BLaER1 treated with 17β-estradiol and CSF1 and Interleukin-3, amounts not matched to agents 10 nM and 100 nM (cell line): ENCODE results near the gene TOMM5.

Experiments used
- H3K27ac ChIP-seq, 11 experiments: shearing (Covaris generic); formaldehyde crosslinking; 2 replicates each; pipeline ENCODE4 v1.8.1; 2022
- H3K27me3 ChIP-seq, 11 experiments: shearing (Covaris generic); formaldehyde crosslinking; 2 replicates each; pipeline ENCODE4 v1.8.1; 2022
- H3K36me3 ChIP-seq, 11 experiments: shearing (Covaris generic); formaldehyde crosslinking; 2 replicates each; pipeline ENCODE4 v1.8.1; 2022
- H3K4me1 ChIP-seq, 10 experiments: shearing (Covaris generic); formaldehyde crosslinking; 2 replicates each; pipeline ENCODE4 v1.8.1; 2022
- H3K4me2 ChIP-seq, 11 experiments: shearing (Covaris generic); formaldehyde crosslinking; 2 replicates each; pipeline ENCODE4 v1.8.1; 2022
- H3K4me3 ChIP-seq, 10 experiments: shearing (Covaris generic); formaldehyde crosslinking; 2 replicates each; pipeline ENCODE4 v1.8.1; 2022
- H3K9ac ChIP-seq, 11 experiments: shearing (Covaris generic); formaldehyde crosslinking; 2 replicates each; pipeline ENCODE4 v1.8.1; 2022
- H3K9me3 ChIP-seq, 11 experiments: shearing (Covaris generic); formaldehyde crosslinking; replicated peaks in 1 of 11; 2 replicates each; pipeline ENCODE4 v1.8.1; 2022
- H4K20me1 ChIP-seq, 11 experiments: shearing (Covaris generic); formaldehyde crosslinking; 2 replicates each; pipeline ENCODE4 v1.8.1; 2022
- Cebpa-rat ChIP-seq, 11 experiments: shearing (Covaris generic); IDR thresholded peaks; 2 replicates each; pipeline ENCODE4 v1.8.1; 2022

The TOMM5 gene

DNA sequence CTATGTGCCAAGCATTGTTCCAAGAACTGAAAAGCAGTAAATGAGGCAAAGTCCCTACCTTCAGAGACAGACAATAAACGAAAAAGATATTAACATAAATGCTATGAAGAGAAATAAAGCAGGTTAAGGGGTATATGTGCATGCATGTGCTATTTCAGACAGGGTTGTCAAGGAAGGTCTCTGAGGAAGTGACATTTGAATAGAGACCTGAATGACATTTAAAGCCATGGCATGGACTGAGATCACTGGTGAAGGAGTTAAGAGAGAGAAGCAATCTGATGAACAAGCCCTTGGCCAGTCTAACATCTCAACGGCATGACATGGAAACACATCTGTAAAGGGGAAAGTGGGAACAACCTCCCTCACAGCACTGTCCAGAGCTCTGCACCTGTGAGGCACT, 30.7 kb downstream of the TOMM5 start:
- H3K36me3 ChIP-seq, result peaks cover 20 to 58% (median 34%) of the 10 kb centered on the region in 11 experiments
- no peak overlapping the region for H3K4me3 ChIP-seq
- no peak for TF ChIP-seq Cebpa-rat (IDR thresholded peaks at IDR 0.05)
- H3K4me2 ChIP-seq, result peak overlapping the region in 4 of 11 experiments; percentile 12 to 16 (median 14); a peak in 2 of 22 replicates
- H3K9ac ChIP-seq, result no peak overlapping the region
- H3K27ac ChIP-seq, result no peak overlapping the region
- peaks cover 0 to 41% (median 27%) of the 10 kb centered on the region in 10 experiments; a peak in 15 of 20 replicates for H3K4me1 ChIP-seq
- peaks cover 28 to 32% (median 29%) of the 10 kb centered on the region in 11 experiments for H3K9me3 ChIP-seq
- no peaks in the 10 kb centered on the region; a peak in 1 of 22 replicates for H3K27me3 ChIP-seq
- H4K20me1 ChIP-seq, result peaks cover 0 to 11% (median 0%) of the 10 kb centered on the region in 11 experiments; a peak in 1 of 22 replicates

- Histone ChIP-seq H3K36me3 (peaks cover 14 to 47% (median 27%) of the 10 kb centered on the region in 11 experiments), H3K27ac (no peak overlapping the region), H3K9me3 (peaks cover 17 to 26% (median 23%) of the 10 kb centered on the region in 11 experiments), H3K4me2 (no peak overlapping the region), H4K20me1 (no peaks in the 10 kb centered on the region), H3K4me1 (peaks cover 0 to 27% (median 15%) of the 10 kb centered on the region in 10 experiments; a peak in 11 of 20 replicates), H3K9ac (no peak overlapping the region), H3K4me3 (no peak overlapping the region), H3K27me3 (no peaks in the 10 kb centered on the region; a peak in 1 of 22 replicates)
- TF ChIP-seq Cebpa-rat (IDR thresholded peaks at IDR 0.05), result no peak
These were observed 32.4 kb downstream of the TOMM5 start for GRCh38 chr9:37559855-37560592.

- H3K9ac ChIP-seq, result no peak overlapping the region
- no peaks in the 10 kb centered on the region; a peak in 1 of 22 replicates for H3K27me3 ChIP-seq
- no peak overlapping the region for H3K27ac ChIP-seq
- no peak for TF ChIP-seq Cebpa-rat (IDR thresholded peaks at IDR 0.05)
- H4K20me1 ChIP-seq, result no peaks in the 10 kb centered on the region
- H3K36me3 ChIP-seq, result peaks cover 5 to 38% (median 18%) of the 10 kb centered on the region in 11 experiments
- H3K4me3 ChIP-seq, result no peak overlapping the region
- peaks cover 8 to 17% (median 14%) of the 10 kb centered on the region in 11 experiments for H3K9me3 ChIP-seq
- H3K4me2 ChIP-seq, result no peak overlapping the region
- peaks cover 0 to 27% (median 15%) of the 10 kb centered on the region in 10 experiments; a peak in 11 of 20 replicates for H3K4me1 ChIP-seq
These were observed 33.3 kb downstream of the TOMM5 start for GRCh38 chr9:37559125-37559524.

DNA sequence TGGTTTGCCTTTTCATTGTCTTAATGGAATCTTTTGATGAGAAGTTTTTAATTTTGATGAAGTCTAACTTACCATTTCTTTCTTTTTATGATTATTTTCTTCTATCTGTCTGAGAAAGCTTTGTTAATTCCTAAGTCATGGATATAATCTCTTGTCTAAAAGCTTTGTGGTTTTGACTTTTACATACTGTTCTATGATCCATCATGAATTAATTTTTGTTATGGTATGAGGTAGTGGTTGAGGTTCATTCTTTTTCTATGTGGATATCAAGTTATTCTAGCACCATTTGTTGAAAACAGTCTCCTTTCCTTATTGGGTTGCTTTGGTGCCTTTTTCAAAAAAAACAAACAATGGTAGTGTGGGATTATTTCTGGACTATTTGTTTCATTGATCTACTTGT, 36.6 kb downstream of the TOMM5 start:
- H3K9me3 ChIP-seq, result no peaks in the 10 kb centered on the region
- no peak for TF ChIP-seq Cebpa-rat (IDR thresholded peaks at IDR 0.05)
- no peak overlapping the region for H3K9ac ChIP-seq
- H4K20me1 ChIP-seq, result peaks cover 0 to 6% (median 0%) of the 10 kb centered on the region in 11 experiments; a peak in 1 of 22 replicates
- H3K4me1 ChIP-seq, result peaks cover 0 to 15% (median 8%) of the 10 kb centered on the region in 10 experiments; a peak in 11 of 20 replicates
- no peaks in the 10 kb centered on the region for H3K27me3 ChIP-seq
- no peak overlapping the region for H3K4me3 ChIP-seq
- no peak overlapping the region for H3K4me2 ChIP-seq
- peaks cover 0 to 16% (median 9%) of the 10 kb centered on the region in 11 experiments; a peak in 6 of 22 replicates for H3K36me3 ChIP-seq
- H3K27ac ChIP-seq, result no peak overlapping the region

DNA sequence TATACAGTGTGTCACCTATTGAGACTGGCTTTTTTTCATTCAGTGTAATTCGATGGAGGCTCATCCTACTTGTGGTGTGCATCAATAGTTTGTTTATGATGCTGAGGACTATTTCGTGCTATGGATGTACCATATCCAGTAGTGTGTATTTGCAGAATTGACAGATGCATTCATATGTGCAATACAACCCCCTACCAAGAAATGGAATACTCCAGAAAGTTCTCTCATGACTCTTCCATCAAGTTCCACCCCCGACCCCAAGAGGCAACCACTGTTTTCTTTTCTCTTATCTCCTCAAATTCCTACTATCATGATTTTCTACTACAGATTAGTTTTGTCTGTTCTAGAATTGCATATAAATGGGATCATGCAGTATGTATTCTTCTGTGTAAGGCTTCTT, 38.1 kb downstream of the TOMM5 start:
- no peak overlapping the region for H3K27ac ChIP-seq
- H3K4me1 ChIP-seq, result peaks cover 4 to 15% (median 8%) of the 10 kb centered on the region in 10 experiments; a peak in 16 of 20 replicates
- peaks cover 0 to 6% (median 0%) of the 10 kb centered on the region in 11 experiments; a peak in 1 of 22 replicates for H4K20me1 ChIP-seq
- peaks cover 0 to 6% (median 2%) of the 10 kb centered on the region in 11 experiments; a peak in 5 of 22 replicates for H3K36me3 ChIP-seq
- H3K9ac ChIP-seq, result no peak overlapping the region
- H3K4me2 ChIP-seq, result no peak overlapping the region
- TF ChIP-seq Cebpa-rat (IDR thresholded peaks at IDR 0.05), result no peak
- H3K27me3 ChIP-seq, result no peaks in the 10 kb centered on the region
- H3K9me3 ChIP-seq, result no peaks in the 10 kb centered on the region
- no peak overlapping the region for H3K4me3 ChIP-seq

GRCh38 chr9:37551888-37552287, 40.5 kb downstream of the TOMM5 start:
- H4K20me1 ChIP-seq, result peaks cover 0 to 6% (median 0%) of the 10 kb centered on the region in 11 experiments; a peak in 1 of 22 replicates
- no peaks in the 10 kb centered on the region for H3K27me3 ChIP-seq
- H3K9me3 ChIP-seq, result peaks cover 0 to 11% (median 9%) of the 10 kb centered on the region in 11 experiments; a peak in 16 of 22 replicates
- TF ChIP-seq Cebpa-rat (IDR thresholded peaks at IDR 0.05), result no peak
- peaks cover 0 to 9% (median 0%) of the 10 kb centered on the region in 11 experiments; a peak in 3 of 22 replicates for H3K36me3 ChIP-seq
- no peak overlapping the region for H3K4me2 ChIP-seq
- H3K4me3 ChIP-seq, result no peak overlapping the region
- H3K4me1 ChIP-seq, result peaks cover 0 to 6% (median 3%) of the 10 kb centered on the region in 10 experiments; a peak in 5 of 20 replicates
- H3K9ac ChIP-seq, result no peak overlapping the region
- no peak overlapping the region for H3K27ac ChIP-seq

DNA sequence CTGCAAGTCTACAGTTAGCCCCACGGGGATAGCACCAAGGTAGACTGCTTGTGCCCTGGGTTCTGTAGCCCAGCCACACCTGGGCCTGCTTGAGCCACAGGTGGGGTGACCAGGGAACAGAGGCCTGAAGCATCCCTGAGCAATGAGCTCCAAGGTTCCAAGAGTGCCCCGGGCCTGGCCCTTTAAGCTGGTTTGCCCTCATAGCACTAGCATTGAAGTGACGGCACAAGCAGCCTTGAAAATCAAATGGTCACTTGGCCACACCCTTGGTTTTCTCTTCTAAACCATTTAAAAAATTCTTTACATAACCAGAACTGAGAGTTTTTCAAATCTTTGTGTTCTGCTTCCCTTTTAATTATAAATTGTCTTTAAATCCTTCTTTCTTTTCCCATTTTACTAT, 40.9 kb downstream of the TOMM5 start:
- no peak for TF ChIP-seq Cebpa-rat (IDR thresholded peaks at IDR 0.05)
- Histone ChIP-seq H3K4me1 (peaks cover 0 to 6% (median 3%) of the 10 kb centered on the region in 10 experiments; a peak in 5 of 20 replicates), H3K36me3 (peaks cover 0 to 9% (median 0%) of the 10 kb centered on the region in 11 experiments; a peak in 3 of 22 replicates), H4K20me1 (peaks cover 0 to 6% (median 0%) of the 10 kb centered on the region in 11 experiments; a peak in 1 of 22 replicates), H3K27me3 (no peaks in the 10 kb centered on the region), H3K9me3 (peaks cover 0 to 15% (median 11%) of the 10 kb centered on the region in 11 experiments; a peak in 16 of 22 replicates), H3K4me2 (no peak overlapping the region), H3K4me3 (no peak overlapping the region), H3K9ac (no peak overlapping the region), H3K27ac (no peak overlapping the region)

GRCh38 chr9:37550781-37551180, 41.6 kb downstream of the TOMM5 start:
- Histone ChIP-seq H3K27me3 (no peaks in the 10 kb centered on the region), H3K4me3 (no peak overlapping the region), H3K36me3 (peaks cover 0 to 9% (median 0%) of the 10 kb centered on the region in 11 experiments; a peak in 4 of 22 replicates), H3K4me2 (no peak overlapping the region), H4K20me1 (peaks cover 0 to 6% (median 0%) of the 10 kb centered on the region in 11 experiments; a peak in 1 of 22 replicates), H3K9ac (no peak overlapping the region), H3K27ac (no peak overlapping the region), H3K9me3 (peaks cover 0 to 19% (median 12%) of the 10 kb centered on the region in 11 experiments; a peak in 16 of 22 replicates), H3K4me1 (peaks cover 0 to 6% (median 3%) of the 10 kb centered on the region in 10 experiments; a peak in 5 of 20 replicates)
- TF ChIP-seq Cebpa-rat (IDR thresholded peaks at IDR 0.05), result no peak

- H3K27me3 ChIP-seq, result no peaks in the 10 kb centered on the region
- H4K20me1 ChIP-seq, result peaks cover 0 to 6% (median 0%) of the 10 kb centered on the region in 11 experiments; a peak in 1 of 22 replicates
- H3K4me3 ChIP-seq, result no peak overlapping the region
- no peak overlapping the region for H3K27ac ChIP-seq
- H3K9me3 ChIP-seq, result peaks cover 0 to 28% (median 15%) of the 10 kb centered on the region in 11 experiments; a peak in 16 of 22 replicates
- peaks cover 0 to 9% (median 3%) of the 10 kb centered on the region in 11 experiments; a peak in 4 of 22 replicates for H3K36me3 ChIP-seq
- no peak overlapping the region for H3K9ac ChIP-seq
- H3K4me2 ChIP-seq, result peak overlapping the region in 2 of 11 experiments; percentile 12 to 29; a peak in 2 of 22 replicates
- peaks cover 0 to 6% (median 3%) of the 10 kb centered on the region in 10 experiments; a peak in 5 of 20 replicates for H3K4me1 ChIP-seq
- no peak for TF ChIP-seq Cebpa-rat (IDR thresholded peaks at IDR 0.05)
These were observed 42.9 kb downstream of the TOMM5 start for GRCh38 chr9:37549527-37549926.
